ENCODE measurements around the gene SH3BP5L. TPM values are rescaled to one million over a fixed set of nuclear protein-coding genes. Genes with fewer than 3 reads are reported as not detected.

SH3BP5L gene
- total and polyA plus RNA-seq, 2 of the 8 experiments (the other 6 are each of a cell fraction or from before 2014, with no cell fraction given) = 20.2 to 28.4 TPM

GRCh38 chr1:248775441-248775840 lies 50.3 kb downstream of the SH3BP5L start (continued):
- TF ChIP-seq E2F6 (IDR thresholded peaks at IDR 0.05) (no peak), CBX8 (IDR thresholded peaks at IDR 0.05; ENCODE audit: borderline replicate concordance, low read depth, low read length) (no peak)

Small RNAs within 50 kb of the gene (microRNA-seq; reads per million reads assigned to microRNA genes)
- gene MIR3124 (ENCODE audit: borderline microRNAs expressed in 2 of 2, borderline number of aligned reads in 2 of 2, borderline replicate concordance in 1 of 2) = 0.46 to 1.4 reads per million in 2 experiments

Small RNAs within 50 kb of the gene (small RNA-seq; reads per million reads assigned to genes)
- not detected for gene MIR3124 (ENCODE audit: insufficient read depth)

Other genes with a start within 250 kb of the SH3BP5L start
- not detected in 2 replicates for gene OR2T10, start 228.2 kb downstream of the SH3BP5L start, total RNA-seq (2021; fragmentation: NEBNext Ultra II Directional; extraction: Animal tissue kit (Norgen Biotek cat#: 25700))
- not detected in 2 replicates for gene OR2T10, start 228.2 kb downstream of the SH3BP5L start, polyA plus RNA-seq (2011; rRNA removed)
- not detected in 2 replicates for gene OR2T11, start 190.8 kb downstream of the SH3BP5L start, total RNA-seq (2021; fragmentation: NEBNext Ultra II Directional; extraction: Animal tissue kit (Norgen Biotek cat#: 25700))
- gene OR2T11, start 190.8 kb downstream of the SH3BP5L start, polyA plus RNA-seq (2011; rRNA removed) = not detected in 2 replicates
- gene OR2T35, start 180.6 kb downstream of the SH3BP5L start, total RNA-seq (2021; fragmentation: NEBNext Ultra II Directional; extraction: Animal tissue kit (Norgen Biotek cat#: 25700)) = not detected in 2 replicates
- gene OR2T35, start 180.6 kb downstream of the SH3BP5L start, polyA plus RNA-seq (2011; rRNA removed) = not detected in 2 replicates
- not detected in 2 replicates for gene OR2T27, start 170.4 kb downstream of the SH3BP5L start, total RNA-seq (2021; fragmentation: NEBNext Ultra II Directional; extraction: Animal tissue kit (Norgen Biotek cat#: 25700))
- not detected in 2 replicates for gene OR2T27, start 170.4 kb downstream of the SH3BP5L start, polyA plus RNA-seq (2011; rRNA removed)
- not detected in 2 replicates for gene OR14I1, start 123.1 kb downstream of the SH3BP5L start, total RNA-seq (2021; fragmentation: NEBNext Ultra II Directional; extraction: Animal tissue kit (Norgen Biotek cat#: 25700))
- not detected in 2 replicates for gene OR14I1, start 123.1 kb downstream of the SH3BP5L start, polyA plus RNA-seq (2011; rRNA removed)
- gene LYPD8, start 70.2 kb downstream of the SH3BP5L start, total RNA-seq (2021; fragmentation: NEBNext Ultra II Directional; extraction: Animal tissue kit (Norgen Biotek cat#: 25700)) = not detected in 2 replicates
- gene LYPD8, start 70.2 kb downstream of the SH3BP5L start, polyA plus RNA-seq (2011; rRNA removed) = not detected in 2 replicates
- gene ZNF672, start 12.3 kb upstream of the SH3BP5L start, total RNA-seq (2021; fragmentation: NEBNext Ultra II Directional; extraction: Animal tissue kit (Norgen Biotek cat#: 25700)) = 28.4 and 30.7 TPM in 2 replicates
- 40.4 and 40.7 TPM in 2 replicates for gene ZNF672, start 12.3 kb upstream of the SH3BP5L start, polyA plus RNA-seq (2011; rRNA removed)
- gene ZNF692, start 33.2 kb upstream of the SH3BP5L start, total RNA-seq (2021; fragmentation: NEBNext Ultra II Directional; extraction: Animal tissue kit (Norgen Biotek cat#: 25700)) = 38.4 and 39.7 TPM in 2 replicates
- gene ZNF692, start 33.2 kb upstream of the SH3BP5L start, polyA plus RNA-seq (2011; rRNA removed) = 52.3 and 55.8 TPM in 2 replicates
- 7.7 and 7.8 TPM in 2 replicates for gene PGBD2, start 80.3 kb upstream of the SH3BP5L start, total RNA-seq (2021; fragmentation: NEBNext Ultra II Directional; extraction: Animal tissue kit (Norgen Biotek cat#: 25700))
- gene PGBD2, start 80.3 kb upstream of the SH3BP5L start, polyA plus RNA-seq (2011; rRNA removed) = 3.2 and 4.5 TPM in 2 replicates

All from H1 (cell line).